Adrenal gland (tissue), 12 donors: ENCODE data around the gene CNKSR2. TPM values are rescaled to one million over a fixed set of nuclear protein-coding genes. Genes with fewer than 3 reads are reported as not detected.

Experiments used
- DNase-seq, 7 donors: peaks; one replicate each; pipeline ENCODE4 v3.0.0-alpha.2; 2019 to 2020
- H3K27ac ChIP-seq, 5 donors: fragments of 200-600 bp; sonication (generic) in 4 of 5; 1 replicate in 3 of 5; 2 replicates in 2 of 5; pipeline versions ENCODE4 v1.5.1 to v1.8.0; 2016 to 2020; ENCODE audit warnings: mild to moderate bottlenecking in 1 of 5
- H3K27me3 ChIP-seq: fragments of 200-600 bp; 2 replicates; pipeline ENCODE4 v1.8.0; 2021
- H3K36me3 ChIP-seq, 2 donors: fragments of 200-600 bp; replicated peaks in 1 of 2; 1 replicate in 1 of 2; 2 replicates in 1 of 2; pipeline versions ENCODE4 v1.5.1 to v1.8.0; 2018 to 2022
- H3K4me1 ChIP-seq, 2 donors: fragments of 200-600 bp; replicated peaks in 1 of 2; 1 replicate in 1 of 2; 2 replicates in 1 of 2; pipeline versions ENCODE4 v1.5.1 to v1.8.0; 2018 to 2021
- H3K4me3 ChIP-seq, 4 donors: fragments of 200-600 bp; sonication (generic) in 3 of 4; one replicate each; pipeline ENCODE4 v1.5.1; 2016 to 2018
- H3K9me3 ChIP-seq, 3 donors: fragments of 200-600 bp; sonication (generic) in 1 of 3; replicated peaks in 1 of 3; 1 replicate in 2 of 3; 2 replicates in 1 of 3; pipeline versions ENCODE4 v1.5.1 to v1.8.0; 2016 to 2021
- CTCF ChIP-seq, 6 experiments: fragments of 450-650 bp in 4 of 6; fragments of 200-600 bp in 2 of 6; sonication (generic) in 1 of 6; IDR thresholded peaks; 1 replicate in 5 of 6; 2 replicates in 1 of 6; pipeline versions ENCODE4 v1.5.1 to v1.8.0; 2016 to 2021; ENCODE audit warnings: antibody characterized with exemption in 6 of 6, mild to moderate bottlenecking in 2 of 6, moderate library complexity in 1 of 6
- POLR2A ChIP-seq, 2 donors: fragments of 450-650 bp; IDR thresholded peaks; one replicate each; pipeline ENCODE4 v1.6.1; 2017; ENCODE audit warnings: antibody characterized with exemption in 2 of 2, mild to moderate bottlenecking in 2 of 2, moderate library complexity in 1 of 2
- WGBS, 4 donors: extraction: QIAGEN DNeasy Blood & Tissue Kit in 2 of 4; methylation state at CpG; one replicate each; pipeline versions ENCODE4 v1.1.5 to v1.1.7; 2013 to 2017; 5-methylcytosine and 5-hydroxymethylcytosine counted together
- intact Hi-C, 2 donors: fragments of 100-400 bp; cut with DNase I; formaldehyde crosslinking; loops; one replicate each; pipeline versions ENCODE4 v1.14.1 to v1.15.0; 2022 to 2023
- polyA plus RNA-seq, 3 donors: library from polyadenylated mRNA; stranded (reverse); fragments of 200-250 nt in 2 of 3; fragments of 350-450 nt in 1 of 3; fragmentation: Illumina TruSeq in 1 of 3; extraction: RNeasy Lipid Tissue Mini Kit (QIAGEN cat#74804) in 1 of 3; gene quantifications; one replicate each; pipeline ENCODE4 v1.2.3, GENCODE V29; 2013 to 2014
- total RNA-seq, 9 donors: library from RNA; depleted of rRNA in 4 of 9; stranded (reverse); fragments of >200 nt in 4 of 9; fragments of 120-200 nt in 1 of 9; fragmentation: NEBNext Ultra II Directional in 1 of 9; extraction: Animal tissue kit (Norgen Biotek cat#: 25700) in 1 of 9; gene quantifications; one replicate each; pipeline versions ENCODE4 v1.1.0 to v1.2.4, GENCODE V29; 2013 to 2023
- donor health status: healthy with polysubstance abuse.
- donor health status: Bipolar disorder and iron deficiency.
- donor health status: DM: yes; HTN: yes; CAD: no.
- donor health status: DM: no; HTN: no; CAD: no.
- donor health status: DM: no; HTN: no; CAD: no.
- donor health status: DM: yes; HTN: yes; CAD: no.

Gene CNKSR2
- total and polyA plus RNA-seq, 12 donors = 1.5 to 18.2 (median 3.8) TPM

- intact Hi-C loops = no loop called here
- H3K9me3 ChIP-seq = no peaks in the 10 kb centered on the region
- H3K4me3 ChIP-seq = no peak overlapping the region
- WGBS, 4 donors = 41 to 83% (median 68%) methylated on average over 1 of the region's 1 CpG
- H3K36me3 ChIP-seq = no peaks in the 10 kb centered on the region
- no peak overlapping the region for H3K27ac ChIP-seq
- no peaks in the 10 kb centered on the region for H3K4me1 ChIP-seq
- H3K27me3 ChIP-seq = no peaks in the 10 kb centered on the region
- TF ChIP-seq CTCF (IDR thresholded peaks at IDR 0.05) (no peak), POLR2A (IDR thresholded peaks at IDR 0.05) (no peak)
- no peak for DNase-seq
These were observed 242.2 kb downstream of the CNKSR2 start for GRCh38 chrX:21616386-21616785.

- no peak for TF ChIP-seq CTCF (IDR thresholded peaks at IDR 0.05)
- no peak for TF ChIP-seq POLR2A (IDR thresholded peaks at IDR 0.05)
- WGBS, 4 donors = 72 to 94% (median 79%) methylated on average over 2 of the region's 2 CpGs
- no peaks in the 10 kb centered on the region for H3K9me3 ChIP-seq
- H3K27me3 ChIP-seq = peaks cover 1% of the 10 kb centered on the region
- H3K4me1 ChIP-seq = no peaks in the 10 kb centered on the region
- H3K27ac ChIP-seq = no peak overlapping the region
- H3K36me3 ChIP-seq = no peaks in the 10 kb centered on the region
- DNase-seq = no peak
- intact Hi-C loops = no loop called here
- no peak overlapping the region for H3K4me3 ChIP-seq
These were observed 246.0 kb downstream of the CNKSR2 start for GRCh38 chrX:21620234-21620633.

- Histone ChIP-seq H3K27me3 (peaks cover 4% of the 10 kb centered on the region), H3K27ac (no peak overlapping the region), H3K4me3 (no peak overlapping the region), H3K4me1 (no peaks in the 10 kb centered on the region), H3K36me3 (no peaks in the 10 kb centered on the region), H3K9me3 (no peaks in the 10 kb centered on the region)
- intact Hi-C loops = no loop called here
- no peak for DNase-seq
- TF ChIP-seq POLR2A (IDR thresholded peaks at IDR 0.05) (no peak), CTCF (IDR thresholded peaks at IDR 0.05) (no peak)
These were observed 249.7 kb downstream of the CNKSR2 start for GRCh38 chrX:21623778-21624501.

- TF ChIP-seq CTCF (IDR thresholded peaks at IDR 0.05) (no peak), POLR2A (IDR thresholded peaks at IDR 0.05) (no peak)
- intact Hi-C loops = no loop called here
- DNase-seq = no peak
- H3K4me1 ChIP-seq = no peaks in the 10 kb centered on the region
- no peak overlapping the region for H3K4me3 ChIP-seq
- WGBS, 4 donors = 51 to 59% (median 56%) methylated on average over 2 of the region's 2 CpGs
- no peaks in the 10 kb centered on the region for H3K9me3 ChIP-seq
- peaks cover 4% of the 10 kb centered on the region for H3K27me3 ChIP-seq
- H3K27ac ChIP-seq = no peak overlapping the region
- H3K36me3 ChIP-seq = no peaks in the 10 kb centered on the region
These were observed 257.8 kb downstream of the CNKSR2 start for GRCh38 chrX:21632027-21632426.
